Skin epidermis (tissue), 12 donors: ENCODE results near the gene S100A16.
"Not testable (repeated sequence)": the region's sequence is repeated elsewhere in the genome, so short reads cannot be mapped to it uniquely, and the experiment has no call there.

Experiments used
- H3K27ac ChIP-seq, 21 experiments: fragments of 200-600 bp; sonication (generic) in 11 of 21; one replicate each; pipeline ENCODE4 v1.5.0; 2020; ENCODE audit warnings: mild to moderate bottlenecking in 3 of 21, inconsistent platforms in 2 of 21, moderate library complexity in 2 of 21
- H3K4me3 ChIP-seq, 7 experiments: fragments of 200-600 bp; sonication (generic) in 2 of 7; one replicate each; pipeline ENCODE4 v1.5.0; 2020; ENCODE audit warnings: inconsistent platforms in 2 of 7, mild to moderate bottlenecking in 2 of 7, moderate library complexity in 1 of 7

Gene S100A16

DNA sequence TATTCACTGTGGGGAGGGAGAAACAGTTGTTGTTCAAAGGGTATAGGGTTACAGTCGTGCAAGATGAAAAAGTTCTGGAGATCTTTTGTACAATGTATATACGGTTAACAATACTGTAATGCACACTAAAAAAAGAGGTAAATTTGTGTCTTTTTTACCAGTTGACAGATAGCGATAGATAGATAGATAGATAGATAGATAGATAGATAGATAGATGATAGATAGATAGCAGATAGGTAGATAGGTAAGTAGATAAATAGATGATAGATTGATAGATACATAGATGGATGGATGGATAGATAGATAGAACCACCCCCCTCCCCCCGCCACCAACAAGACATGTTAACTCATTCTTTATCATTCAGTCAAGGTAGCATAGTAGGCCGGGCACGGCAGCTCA lies 10.2 kb downstream of the S100A16 start:
- H3K27ac ChIP-seq, result no peak overlapping the region
- no peak overlapping the region for H3K4me3 ChIP-seq

DNA sequence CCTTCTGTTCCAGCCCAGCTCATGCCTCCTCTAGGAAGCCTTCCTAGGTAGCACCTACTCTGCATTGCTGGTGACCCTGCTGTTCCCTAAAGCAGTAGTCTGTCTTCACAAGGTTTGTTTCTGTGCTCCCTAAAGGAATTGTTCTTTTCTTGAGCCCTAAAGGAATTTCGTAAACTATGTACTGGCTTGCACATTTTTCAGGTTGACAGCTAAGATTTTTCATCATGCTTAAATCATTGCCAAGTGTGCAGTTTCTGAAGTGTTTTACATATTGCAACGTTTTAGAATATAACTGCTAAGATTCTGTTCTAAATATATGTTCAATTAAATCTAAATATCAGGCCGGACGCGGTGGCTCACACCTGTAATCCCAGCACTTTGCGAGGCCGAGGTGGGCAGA lies 13.1 kb downstream of the S100A16 start:
- peak overlapping the region in 3 of 21 experiments; percentile 20 to 48 (median 30) for H3K27ac ChIP-seq
- no peak overlapping the region for H3K4me3 ChIP-seq

DNA sequence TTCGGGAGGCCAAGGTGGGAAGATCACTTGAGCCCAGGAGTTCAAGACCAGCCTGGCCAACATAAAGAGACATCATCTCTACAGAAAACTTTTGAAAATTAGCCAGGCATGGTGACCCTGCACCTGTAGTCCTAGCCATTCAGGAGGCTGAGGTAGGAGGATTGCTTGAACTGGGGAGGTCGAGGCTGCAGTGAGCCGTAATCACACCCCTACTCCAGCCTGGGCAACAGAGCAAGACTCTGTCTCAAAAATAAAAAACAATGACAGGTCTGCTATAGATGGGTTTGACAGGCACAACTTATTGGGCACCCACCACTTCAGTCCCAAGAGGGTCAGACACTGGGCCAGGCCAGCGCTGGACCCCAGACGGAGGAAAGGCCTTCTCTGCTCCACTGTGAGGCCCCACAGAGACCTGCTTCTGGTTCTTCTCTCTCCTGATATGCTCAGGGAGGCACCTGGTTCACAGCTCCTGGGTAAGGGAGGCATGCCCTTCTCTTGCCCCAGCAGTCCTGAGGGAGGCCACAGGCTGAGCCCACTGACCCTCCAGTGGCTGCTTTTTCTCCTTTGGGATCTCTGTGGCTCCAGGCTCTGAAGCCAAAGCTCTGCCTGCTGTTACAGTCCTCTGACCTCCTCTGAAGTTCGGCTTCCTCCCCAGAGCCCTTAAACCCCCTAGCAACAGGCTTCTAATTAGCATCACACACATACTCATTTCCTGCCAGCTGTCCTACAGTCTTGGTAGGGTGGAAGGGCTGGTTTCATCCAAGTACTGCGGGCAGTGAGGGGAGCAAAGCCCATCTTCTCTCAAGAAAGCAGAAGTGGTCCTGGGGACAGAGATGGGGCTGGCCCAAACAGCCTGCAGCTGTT lies 14.4 kb downstream of the S100A16 start:
- Histone ChIP-seq H3K4me3 (no peak overlapping the region), H3K27ac (peak overlapping the region in 14 of 21 experiments; percentile 9 to 79 (median 46))

DNA sequence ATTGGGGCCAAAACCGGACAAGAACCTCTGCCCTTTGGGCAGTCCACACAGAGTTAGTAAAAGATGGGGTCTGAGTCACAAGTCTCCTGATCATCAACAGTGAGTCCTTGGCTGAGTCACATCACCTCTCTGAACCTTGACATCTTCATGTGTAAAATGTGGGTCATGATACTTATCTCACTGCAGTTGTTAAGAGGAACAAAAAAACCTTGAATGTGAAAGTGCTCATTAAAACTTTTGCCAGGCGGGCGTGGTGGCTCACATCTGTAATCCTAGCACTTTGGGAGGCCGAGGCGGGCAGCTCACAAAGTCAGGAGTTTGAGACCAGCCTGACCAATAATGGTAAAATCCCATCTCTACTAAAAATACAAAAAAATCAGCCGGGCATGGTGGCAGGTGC lies 15.7 kb downstream of the S100A16 start:
- Histone ChIP-seq H3K4me3 (no peak overlapping the region), H3K27ac (no peak overlapping the region)

DNA sequence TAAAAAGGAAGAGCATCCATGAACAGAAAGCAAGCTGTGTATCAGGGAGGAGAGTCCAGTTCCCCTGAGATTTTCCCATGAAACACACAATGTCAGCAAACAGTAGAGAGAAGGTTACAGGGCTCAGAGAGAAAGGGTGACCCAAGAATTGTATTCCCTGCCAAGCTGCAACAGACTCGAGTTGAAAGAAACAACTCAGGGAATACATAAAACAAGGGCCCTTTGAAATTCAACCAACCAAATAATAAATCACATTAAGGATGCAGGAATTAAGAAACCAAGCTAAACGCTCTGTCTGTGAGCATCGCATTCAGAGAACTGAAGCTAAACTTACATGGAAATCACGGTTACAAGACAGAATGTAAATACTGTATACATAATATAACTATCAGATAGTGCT lies 20.2 kb downstream of the S100A16 start:
- no peak overlapping the region for H3K27ac ChIP-seq
- H3K4me3 ChIP-seq, result no peak overlapping the region

DNA sequence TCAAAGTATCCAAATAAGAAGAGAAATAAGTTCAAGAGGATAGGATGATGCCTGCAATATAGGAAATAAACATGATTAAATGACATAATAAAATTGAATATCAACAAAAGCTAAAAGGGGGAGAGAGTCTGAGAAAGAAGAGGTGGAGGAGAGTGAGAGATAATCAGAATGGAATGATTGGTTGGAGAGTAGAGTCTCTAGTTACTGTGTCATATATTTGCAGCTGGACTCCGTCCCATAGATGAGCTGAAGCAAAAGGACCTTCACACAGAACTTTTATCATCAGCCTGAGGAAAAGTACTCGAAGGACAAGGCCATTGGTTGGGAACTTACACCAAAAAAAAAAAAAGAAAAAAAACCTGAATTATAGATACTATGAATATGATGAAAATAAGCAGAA lies 24.5 kb downstream of the S100A16 start:
- Histone ChIP-seq H3K27ac (no peak overlapping the region), H3K4me3 (no peak overlapping the region)

DNA sequence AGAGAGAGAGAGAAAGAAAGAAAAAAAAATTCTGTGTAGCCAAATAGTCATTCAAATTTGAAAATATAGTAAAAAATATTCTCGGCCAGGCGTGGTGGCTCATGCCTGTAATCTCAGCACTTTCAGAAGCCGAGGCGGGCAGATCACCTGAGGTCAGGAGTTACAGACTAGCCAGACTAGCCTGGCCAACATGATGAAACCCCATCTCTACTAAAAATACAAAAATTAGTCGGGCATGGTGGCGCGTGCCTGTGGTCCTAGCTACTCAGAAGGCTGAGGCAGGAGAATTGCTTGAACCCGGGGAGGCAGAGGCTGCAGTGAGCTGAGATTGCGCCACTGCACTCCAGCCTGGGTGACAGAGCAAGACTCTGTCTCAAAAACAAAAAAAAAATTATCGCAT lies 24.9 kb downstream of the S100A16 start:
- not testable (repeated sequence) for H3K27ac ChIP-seq, H3K4me3 ChIP-seq

DNA sequence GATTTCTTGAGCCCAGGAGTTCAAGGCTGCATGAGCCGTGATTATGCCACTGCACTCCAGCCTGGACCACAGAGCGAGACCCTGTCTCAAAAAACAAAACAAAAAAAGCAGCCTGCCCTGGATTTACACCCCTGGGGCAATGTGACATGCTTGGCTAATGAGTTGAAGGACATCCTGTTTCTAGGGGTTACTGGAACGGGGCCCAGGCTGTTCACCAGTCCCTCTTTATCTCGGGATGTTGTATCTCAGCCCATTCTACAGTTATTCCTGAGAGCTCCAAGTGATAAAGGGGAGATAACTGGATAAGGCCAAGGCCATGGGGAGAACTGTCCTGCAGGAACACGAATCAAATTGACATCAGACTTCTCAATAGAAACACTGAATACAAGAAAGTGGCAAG lies 25.6 kb downstream of the S100A16 start:
- H3K27ac ChIP-seq, result no peak overlapping the region
- no peak overlapping the region for H3K4me3 ChIP-seq

DNA sequence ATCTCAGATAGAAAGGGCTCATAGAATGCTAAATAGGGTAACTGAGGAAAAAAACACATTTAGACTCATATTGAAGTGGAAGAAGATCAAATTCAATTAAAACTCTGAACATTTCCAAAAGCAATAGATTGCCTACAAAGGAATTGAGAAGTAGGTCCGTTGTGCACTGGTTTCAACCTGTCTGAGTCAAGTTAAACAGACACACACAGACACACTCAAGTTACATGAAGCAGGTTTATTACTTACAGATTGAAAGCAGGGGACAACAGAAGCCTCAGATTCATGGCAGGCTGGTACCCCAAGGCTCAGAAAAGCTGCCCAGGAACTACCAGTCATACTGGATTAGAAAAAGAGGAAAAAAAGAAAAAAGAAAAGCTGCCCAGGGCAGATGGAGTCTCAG lies 26.6 kb downstream of the S100A16 start:
- H3K27ac ChIP-seq, result no peak overlapping the region

DNA sequence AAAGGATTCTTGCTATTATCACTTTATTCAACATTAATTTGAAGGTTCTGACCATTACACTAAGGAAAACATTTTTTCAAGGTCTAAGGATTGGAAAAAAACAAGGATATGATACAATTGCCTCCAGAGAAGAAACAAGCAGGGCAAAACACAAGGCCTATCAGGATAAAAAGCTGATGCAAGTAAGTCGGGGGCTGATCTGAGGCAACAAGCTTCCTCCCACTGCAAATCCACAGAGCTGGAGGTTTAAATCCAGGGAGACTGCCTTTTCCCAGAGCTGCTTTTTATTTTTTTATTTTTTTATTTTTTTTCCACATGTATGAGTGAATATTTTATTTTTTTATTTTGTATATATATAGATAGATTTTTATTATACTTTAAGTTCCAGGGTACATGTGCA lies 27.9 kb downstream of the S100A16 start:
- H3K27ac ChIP-seq, result no peak overlapping the region
- no peak overlapping the region for H3K4me3 ChIP-seq

More for the DNA sequence above, 26.6 kb downstream of the S100A16 start:
- no peak overlapping the region for H3K4me3 ChIP-seq

DNA sequence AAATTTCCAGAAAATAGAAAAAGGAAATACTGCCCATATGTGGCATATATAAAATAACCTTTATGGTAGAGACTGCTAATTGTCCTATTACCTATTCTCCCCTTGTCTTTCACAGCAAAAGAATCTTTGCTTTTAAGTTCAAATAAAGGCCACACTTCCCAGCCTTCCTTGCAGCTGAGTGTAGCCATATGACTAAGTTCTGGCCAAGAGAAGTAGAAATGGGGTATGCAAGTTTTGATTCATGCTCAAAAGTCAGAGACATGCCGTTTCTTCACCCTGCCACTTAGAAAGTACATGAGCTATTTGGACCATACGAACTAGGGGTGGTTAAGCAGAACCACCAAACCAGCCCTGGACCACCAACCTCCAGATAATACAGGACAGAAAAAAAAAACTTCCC lies 29.0 kb downstream of the S100A16 start:
- H3K4me3 ChIP-seq, result no peak overlapping the region
- H3K27ac ChIP-seq, result no peak overlapping the region

DNA sequence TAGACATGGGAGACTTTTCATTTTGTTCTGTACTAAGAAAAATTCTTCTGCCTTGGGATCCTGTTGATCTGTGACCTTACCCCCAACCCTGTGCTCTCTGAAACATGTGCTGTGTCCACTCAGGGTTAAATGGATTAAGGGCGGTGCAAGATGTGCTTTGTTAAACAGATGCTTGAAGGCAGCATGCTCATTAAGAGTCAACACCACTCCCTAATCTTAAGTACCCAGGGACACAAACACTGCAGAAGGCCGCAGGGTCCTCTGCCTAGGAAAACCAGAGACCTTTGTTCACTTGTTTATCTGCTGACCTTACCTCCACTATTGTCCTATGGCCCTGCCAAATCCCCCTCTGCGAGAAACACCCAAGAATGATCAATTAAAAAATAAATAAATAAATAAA lies 29.4 kb downstream of the S100A16 start:
- H3K4me3 ChIP-seq, H3K27ac ChIP-seq: not testable (repeated sequence)

DNA sequence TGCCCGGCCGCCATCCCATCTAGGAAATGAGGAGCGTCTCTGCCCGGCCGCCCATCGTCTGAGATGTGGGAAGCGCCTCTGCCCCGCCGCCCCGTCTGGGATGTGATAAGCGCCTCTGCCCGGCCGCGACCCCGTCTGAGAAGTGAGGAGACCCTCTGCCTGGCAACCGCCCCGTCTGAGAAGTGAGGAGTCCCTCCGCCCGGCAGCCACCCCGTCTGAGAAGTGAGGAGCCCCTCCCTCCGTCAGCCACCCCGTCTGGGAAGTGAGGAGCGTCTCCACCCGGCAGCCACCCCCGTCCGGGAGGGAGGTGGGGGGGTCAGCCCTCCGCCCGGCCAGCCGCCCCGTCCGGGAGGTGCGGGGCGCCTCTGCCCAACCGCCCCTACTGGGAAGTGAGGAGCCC lies 30.1 kb downstream of the S100A16 start:
- Histone ChIP-seq H3K27ac (peak overlapping the region in 1 of 21 experiments; percentile 9), H3K4me3 (peak overlapping the region in 2 of 7 experiments; percentile 21 to 23)

DNA sequence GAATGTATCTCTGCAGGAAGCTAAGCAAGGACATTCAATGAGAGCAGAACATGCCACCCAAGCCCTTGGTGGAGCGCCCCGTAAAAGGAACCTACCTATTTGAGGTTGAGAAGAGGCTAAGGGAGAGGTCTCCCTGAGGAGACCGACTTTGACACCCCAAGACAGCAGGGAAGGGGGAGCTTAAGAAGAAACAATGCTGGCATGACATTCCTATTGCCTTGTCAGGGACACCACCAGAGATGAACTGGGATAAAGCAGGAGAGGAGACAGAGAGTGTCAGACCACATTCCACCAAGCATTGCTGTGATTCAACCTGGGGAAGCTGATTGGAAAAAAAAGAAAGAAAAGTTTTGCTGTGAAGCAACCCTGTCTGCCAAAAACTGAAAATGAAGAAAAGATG lies 34.0 kb downstream of the S100A16 start:
- H3K27ac ChIP-seq, result no peak overlapping the region

DNA sequence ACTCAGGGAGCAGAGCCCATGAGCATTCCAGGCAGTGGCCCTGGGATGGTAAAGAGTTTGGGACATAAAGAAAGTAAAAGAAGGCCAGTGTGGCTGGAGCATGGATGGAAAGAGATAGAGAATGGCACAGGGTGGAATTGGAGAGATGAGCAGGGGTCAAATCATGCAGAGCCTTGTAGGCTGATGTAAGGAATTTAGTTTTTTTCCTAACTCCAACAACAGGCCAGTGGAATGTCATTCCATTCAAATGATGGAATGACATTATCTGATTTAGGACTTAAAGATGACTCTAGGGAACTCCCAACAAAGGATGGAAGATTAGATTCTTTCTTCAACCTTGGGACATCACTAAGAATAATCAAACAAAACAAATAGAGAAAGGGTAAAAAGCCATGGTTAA lies 34.4 kb downstream of the S100A16 start:
- Histone ChIP-seq H3K4me3 (no peak overlapping the region), H3K27ac (peak overlapping the region in 1 of 21 experiments; percentile 2)

More for the DNA sequence above, 34.0 kb downstream of the S100A16 start:
- no peak overlapping the region for H3K4me3 ChIP-seq

DNA sequence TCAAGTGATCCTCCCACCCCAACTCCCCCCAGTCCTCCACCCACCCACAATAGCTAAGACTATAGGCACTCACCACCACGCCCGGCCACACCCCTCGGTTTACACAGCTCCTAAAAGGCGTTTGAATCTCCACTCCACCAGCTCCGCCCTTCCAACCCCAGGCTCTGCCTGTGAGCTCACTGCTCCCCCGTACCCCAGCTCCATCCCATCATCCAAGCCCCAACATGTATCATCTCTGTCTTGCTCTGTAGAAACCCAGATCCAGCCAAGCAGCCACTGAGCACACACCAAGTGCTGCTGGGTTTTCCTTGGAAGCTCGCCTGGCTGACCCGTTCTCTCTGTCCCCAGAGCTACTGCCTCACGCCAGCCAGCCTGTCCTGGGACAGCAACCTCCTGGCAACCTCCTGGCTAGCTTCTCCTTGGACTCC lies 35.3 kb downstream of the S100A16 start:
- Histone ChIP-seq H3K4me3 (no peak overlapping the region), H3K27ac (peak overlapping the region in 4 of 21 experiments; percentile 30 to 55 (median 34))

DNA sequence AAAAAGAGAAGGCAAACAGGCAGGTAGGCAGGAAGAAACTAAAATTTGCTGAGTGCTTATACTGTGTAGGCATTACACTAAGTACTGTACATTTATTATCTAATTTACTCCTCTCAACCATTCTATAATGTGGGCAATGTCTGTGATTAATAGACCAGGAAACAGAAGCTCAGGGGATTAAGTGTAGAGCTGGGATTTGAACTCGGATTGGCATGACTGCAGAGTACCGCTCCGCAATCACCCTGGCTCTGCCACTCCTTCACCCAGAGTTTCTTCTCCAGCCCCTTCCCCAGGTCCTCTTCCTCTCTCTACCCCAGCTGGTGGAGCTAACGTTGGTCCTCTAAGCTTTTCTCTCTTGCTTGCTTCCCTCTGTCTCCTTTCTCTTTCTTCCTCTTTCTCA lies 35.8 kb downstream of the S100A16 start:
- Histone ChIP-seq H3K4me3 (no peak overlapping the region), H3K27ac (peak overlapping the region in 5 of 21 experiments; percentile 16 to 55 (median 27))

DNA sequence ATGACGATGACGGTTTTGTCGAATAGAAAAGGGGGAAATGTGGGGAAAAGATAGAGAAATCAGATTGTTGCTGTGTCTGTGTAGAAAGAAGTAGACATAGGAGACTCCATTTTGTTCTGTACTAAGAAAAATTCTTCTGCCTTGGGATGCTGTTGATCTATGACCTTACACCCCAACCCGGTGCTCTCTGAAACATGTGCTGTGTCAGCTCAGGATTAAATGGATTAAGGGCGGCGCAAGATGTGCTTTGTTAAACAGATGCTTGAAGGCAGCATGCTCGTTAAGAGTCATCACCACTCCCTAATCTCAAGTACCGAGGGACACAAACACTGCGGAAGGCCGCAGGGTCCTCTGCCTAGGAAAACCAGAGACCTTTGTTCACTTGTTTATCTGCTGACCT lies 37.4 kb downstream of the S100A16 start:
- H3K27ac ChIP-seq, result peak overlapping the region in 2 of 21 experiments; percentile 49 to 56
- not testable (repeated sequence) for H3K4me3 ChIP-seq

DNA sequence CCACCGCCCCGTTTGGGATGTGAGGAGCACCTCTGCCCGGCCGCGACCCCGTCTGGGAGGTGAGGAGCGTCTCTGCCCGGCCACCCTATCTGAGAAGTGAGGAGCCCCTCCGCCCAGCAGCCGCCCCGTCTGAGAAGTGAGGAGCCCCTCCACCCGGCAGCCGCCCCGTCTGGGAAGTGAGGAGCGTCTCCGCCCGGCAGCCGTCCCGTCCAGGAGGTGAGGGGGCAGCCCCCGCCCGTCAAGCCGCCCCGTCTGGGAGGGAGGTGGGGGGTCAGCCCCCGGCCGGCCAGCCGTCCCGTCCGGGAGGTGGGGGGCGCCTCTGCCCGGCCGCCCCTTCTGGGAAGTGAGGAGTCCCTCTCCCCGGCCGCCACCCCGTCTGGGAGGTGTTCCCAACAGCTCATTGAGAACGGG lies 37.9 kb downstream of the S100A16 start:
- H3K27ac ChIP-seq, result peak overlapping the region in 3 of 21 experiments; percentile 49 to 58 (median 56)
- H3K4me3 ChIP-seq, result not testable (repeated sequence)

DNA sequence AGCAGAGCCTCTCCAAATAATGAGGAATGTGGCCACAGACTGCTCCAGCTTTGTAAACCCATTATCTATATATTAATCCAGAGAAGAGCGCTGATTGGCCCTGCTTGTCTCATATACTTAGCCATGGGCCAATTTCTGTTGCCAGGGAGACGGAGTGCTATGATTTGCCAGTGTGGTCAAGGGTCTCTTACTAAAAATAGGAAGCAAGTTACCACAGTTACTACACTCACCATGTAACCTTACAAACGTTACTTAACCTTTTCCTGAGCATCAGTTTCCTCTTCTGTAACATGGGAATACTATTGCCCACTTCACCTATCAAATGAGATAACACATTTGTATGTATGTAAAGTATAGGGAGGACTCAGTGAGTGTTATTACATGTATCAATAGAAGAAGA lies 39.6 kb downstream of the S100A16 start:
- peak overlapping the region in 18 of 21 experiments; percentile 7 to 76 (median 66) for H3K27ac ChIP-seq
- H3K4me3 ChIP-seq, result no peak overlapping the region

DNA sequence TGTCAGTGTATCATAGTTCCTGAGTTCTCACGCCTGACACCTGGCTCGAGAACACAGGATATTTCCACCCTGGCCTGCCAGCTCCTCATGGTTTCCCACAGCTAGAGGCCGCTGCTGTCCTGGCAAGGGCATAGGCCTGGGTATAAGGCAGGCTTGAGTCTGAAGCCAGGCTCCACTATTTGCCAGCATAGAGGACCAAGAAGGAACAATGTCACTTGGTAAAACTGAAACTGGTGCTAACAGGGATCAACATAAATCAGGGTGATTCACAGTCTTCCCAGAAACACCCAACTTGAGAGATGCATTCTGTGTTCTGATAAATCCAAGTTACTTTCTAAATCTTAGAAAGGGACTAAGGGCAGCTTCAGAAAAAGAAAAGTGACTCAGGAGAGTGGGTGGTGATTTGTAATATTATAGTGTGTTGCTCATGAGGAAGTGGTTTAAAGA lies 40.3 kb downstream of the S100A16 start:
- Histone ChIP-seq H3K27ac (peak overlapping the region in 19 of 21 experiments; percentile 7 to 76 (median 66)), H3K4me3 (no peak overlapping the region)
